Measurements from ENCODE around the gene ANKRD44.

The ANKRD44 gene

DNA sequence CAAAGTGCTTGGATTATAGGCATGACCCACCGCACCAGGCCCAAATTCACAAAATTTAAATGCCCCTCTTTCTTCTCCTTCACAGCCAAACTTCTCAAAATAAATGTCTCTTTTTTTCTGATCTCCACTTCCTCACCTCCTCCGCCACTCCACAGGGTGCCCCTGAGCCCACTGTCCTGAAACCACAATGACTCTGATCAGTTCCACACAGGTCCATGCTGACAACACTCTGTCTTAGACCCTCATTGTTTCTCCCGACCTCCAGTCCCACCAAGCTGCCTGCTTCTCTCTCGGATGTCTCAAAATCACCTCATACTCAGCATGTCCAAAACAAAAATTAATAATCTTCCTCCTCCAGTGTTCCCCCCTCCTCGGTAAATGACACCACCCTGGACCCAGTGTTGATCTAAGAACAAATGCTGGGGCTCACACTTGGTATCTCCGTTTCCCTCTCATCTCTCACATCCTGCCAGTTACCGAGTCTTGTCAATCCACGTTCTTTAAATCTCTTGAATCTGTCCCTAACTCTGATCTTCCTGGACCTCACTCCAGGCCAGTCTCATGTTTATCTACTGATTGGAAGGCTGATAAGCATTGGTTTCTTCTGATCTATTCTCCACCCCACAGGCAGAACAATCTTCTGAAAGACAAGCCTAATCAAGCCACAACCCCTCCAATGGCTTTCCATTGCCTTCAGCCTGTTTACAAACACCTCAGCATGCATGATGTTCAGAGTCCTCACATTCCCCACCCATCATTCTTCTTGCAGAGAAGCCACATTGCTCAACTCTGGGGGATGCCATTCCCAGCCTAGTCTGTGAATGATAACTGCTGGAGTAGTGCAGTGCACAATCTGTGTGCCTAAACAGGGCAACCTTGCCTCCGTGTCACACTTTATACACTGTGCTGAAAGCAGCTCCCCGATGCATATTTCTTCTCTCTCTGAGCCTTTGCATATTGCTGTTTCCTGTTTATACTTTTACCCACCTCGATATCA lies 12.4 kb upstream of the ANKRD44 start:
- DNase-seq (ENCODE audit: extremely low read depth in 1 of 2, low read depth in 1 of 2): no peak

DNA sequence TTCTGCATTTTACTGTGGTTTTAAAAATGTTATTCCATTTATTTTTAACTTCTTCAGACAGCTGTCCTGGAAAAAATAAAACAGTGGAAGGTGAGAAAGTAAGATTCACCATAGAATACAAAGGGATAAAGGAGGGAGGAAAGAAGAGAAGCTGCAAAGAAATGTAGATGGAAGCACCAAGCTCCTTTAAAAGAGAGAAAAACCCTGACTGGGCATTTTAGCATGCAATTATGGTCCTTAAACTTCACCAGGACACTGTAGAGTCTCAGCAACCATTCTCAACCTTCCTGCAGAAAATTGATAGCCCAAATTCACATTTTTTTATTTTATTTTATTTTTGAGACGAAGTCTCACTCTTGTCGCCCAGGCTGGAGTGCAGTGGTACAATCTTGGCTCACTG lies 11.6 kb upstream of the ANKRD44 start:
- DNase-seq (ENCODE audit: extremely low read depth in 1 of 2, low read depth in 1 of 2): no peak

DNA sequence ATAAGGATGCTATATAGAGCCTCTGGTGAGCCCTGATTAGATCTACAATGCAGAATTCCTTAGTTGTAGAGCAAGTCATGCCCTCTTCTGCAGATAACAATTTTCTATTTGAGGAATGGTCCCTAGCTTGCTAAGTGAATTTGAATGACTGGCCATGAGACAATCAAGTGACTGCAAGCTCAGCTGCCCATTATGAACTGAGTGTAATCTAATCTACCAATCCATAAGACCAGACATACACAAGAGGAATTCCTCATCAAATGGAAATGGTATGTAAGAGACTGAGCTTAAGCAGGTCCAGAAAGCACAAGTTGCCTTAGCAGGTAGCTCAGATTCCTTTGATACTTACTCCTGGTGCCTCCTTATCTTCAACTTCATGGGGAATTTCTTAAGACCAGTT lies 4.8 kb upstream of the ANKRD44 start:
- DNase-seq (ENCODE audit: extremely low read depth in 1 of 2, low read depth in 1 of 2): no peak

DNA sequence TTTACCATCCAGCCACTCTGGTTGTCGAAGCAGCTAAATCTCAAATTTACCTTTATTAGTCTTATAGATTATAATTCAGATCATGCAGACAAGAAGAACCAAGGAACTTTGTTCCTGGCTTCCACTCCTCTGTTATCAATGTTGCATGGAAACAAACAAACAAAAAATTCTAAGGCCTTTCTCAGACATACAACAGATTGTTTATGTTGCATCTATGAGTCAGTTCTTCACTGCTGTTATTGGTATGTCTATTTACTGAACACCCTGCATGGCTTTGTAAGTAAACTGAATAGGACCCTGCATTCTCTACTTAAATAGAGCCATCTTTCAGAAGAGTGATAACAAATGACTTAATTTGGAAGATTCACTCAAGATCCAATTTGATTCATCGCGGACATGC lies 1.6 kb upstream of the ANKRD44 start:
- DNase-seq (ENCODE audit: extremely low read depth in 1 of 2, low read depth in 1 of 2): no peak

DNA sequence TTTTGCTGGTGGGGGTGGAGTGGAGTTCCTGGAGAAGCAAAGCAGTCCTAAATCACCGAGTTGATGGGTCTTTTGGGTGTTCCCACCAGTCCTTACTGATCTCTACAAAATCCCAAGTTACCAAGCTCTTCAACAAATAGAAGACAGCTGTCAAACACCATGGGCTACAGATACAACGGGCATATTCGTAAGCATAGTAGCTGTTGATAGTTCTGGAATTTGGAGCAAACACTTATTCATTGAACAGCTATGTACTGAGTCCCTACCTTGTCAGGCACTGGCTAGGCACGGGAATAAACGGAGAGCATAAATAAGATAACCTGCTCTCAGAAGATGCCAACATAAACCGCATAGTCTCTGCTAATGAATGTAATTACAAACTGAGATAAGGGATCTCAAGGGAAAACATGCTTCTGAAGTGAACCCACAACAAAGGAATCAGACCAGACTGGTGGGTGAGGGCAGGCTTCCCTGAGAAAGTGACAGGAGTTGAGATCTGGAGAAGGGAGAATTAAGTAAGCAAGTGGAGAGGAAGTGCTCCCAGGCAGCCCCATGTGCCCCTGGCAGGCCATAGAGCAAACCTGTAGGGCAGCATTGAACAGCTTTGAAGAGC lies 947 bp upstream of the ANKRD44 start:
- DNase-seq (ENCODE audit: extremely low read depth in 1 of 2, low read depth in 1 of 2): no peak

- DNase-seq (ENCODE audit: extremely low read depth in 1 of 2, low read depth in 1 of 2): no peak
Measured at GRCh38 chr2:197310987-197311420, 424 bp upstream of the ANKRD44 start.

GRCh38 chr2:197309691-197310231 lies 819 bp downstream of the ANKRD44 start:
- DNase-seq (ENCODE audit: extremely low read depth in 1 of 2, low read depth in 1 of 2): peak in 1 of 2 donors; percentile 23

- no peak for DNase-seq (ENCODE audit: extremely low read depth in 1 of 2, low read depth in 1 of 2)
Measured at GRCh38 chr2:197308996-197309690, 1.4 kb downstream of the ANKRD44 start.

- DNase-seq (ENCODE audit: extremely low read depth in 1 of 2, low read depth in 1 of 2): no peak
Measured at GRCh38 chr2:197308585-197308984, 2.0 kb downstream of the ANKRD44 start.

GRCh38 chr2:197307933-197308521 lies 2.6 kb downstream of the ANKRD44 start:
- no peak for DNase-seq (ENCODE audit: extremely low read depth in 1 of 2, low read depth in 1 of 2)

DNA sequence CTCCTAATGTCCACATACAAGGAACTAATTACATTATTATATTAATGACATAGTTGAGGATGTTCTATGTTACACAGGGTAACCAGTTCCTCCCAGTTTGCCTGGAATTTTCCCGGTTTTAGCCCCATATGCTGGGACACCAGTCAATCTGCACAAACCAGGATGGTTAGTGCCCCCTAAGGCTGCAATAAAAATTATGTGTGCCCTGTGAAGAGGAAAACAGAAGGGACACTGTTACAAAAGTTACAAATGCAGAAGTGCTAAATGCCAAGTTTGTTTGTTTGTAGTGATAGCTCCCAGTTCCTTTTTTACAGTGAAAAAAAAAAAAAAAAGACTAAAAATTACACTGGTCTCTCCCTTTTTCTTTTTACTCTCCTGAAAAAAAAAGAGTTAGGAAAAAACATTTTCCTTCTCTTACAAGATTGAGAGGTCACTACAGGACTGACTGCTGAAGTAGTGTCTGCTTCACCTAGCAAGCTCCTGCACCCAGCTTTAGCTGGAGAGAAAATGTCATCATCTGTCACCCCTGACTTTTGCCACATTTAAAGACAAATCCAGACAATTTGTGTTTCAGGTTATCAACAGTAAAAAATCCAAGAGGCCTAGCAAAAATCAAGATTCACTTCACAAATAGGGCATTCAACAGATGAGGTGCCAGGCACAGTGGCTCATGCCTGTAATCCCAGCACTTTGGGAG lies 3.2 kb downstream of the ANKRD44 start:
- DNase-seq (ENCODE audit: extremely low read depth in 1 of 2, low read depth in 1 of 2): no peak

DNA sequence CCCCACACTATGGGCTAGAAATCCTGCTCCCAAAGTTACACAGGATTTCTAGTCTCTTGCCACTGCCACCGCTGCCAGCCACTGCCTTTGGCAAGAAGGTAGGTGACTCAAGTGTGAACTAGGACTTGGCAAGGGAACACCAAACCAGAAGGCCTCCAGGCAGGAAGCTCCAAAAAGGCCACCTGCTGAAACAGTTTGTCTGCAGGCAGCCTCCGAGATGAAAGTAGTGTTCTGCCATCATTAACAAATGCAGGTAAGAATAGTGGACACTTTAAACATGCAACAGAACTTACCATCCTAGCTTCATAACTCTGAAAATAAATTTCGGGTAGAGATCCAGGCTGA lies 3.9 kb downstream of the ANKRD44 start:
- no peak for DNase-seq (ENCODE audit: extremely low read depth in 1 of 2, low read depth in 1 of 2)

DNA sequence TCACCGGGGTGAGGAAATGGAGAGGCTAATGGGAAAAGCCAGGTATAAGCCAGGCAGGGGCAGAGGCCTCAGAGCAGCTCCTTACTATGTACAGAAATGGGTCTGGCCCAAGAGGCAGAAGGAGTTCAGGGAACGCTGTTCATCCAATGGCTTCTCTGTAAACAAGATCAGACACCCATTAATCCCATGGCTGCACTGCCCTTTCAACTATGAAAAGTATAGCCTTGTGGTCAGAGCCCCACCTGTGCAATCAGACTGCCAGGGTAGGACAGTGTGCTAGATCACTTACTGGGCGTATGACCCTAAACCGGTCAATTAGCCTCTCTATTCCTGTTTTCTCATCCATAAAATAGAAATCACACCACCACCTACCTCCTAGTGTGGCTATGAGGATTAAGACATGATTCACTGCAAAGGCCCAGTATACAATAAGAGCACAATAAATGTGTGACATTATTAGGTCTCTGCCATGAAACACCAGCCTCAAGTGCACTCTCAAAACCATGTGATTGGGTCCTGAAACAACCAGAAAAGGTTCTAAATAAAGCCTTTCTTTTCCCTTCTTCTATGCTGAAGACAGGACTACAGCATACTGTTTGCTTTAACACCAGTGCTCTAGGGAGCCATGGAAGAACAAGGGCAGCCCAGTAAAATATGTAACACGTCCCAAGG lies 4.4 kb downstream of the ANKRD44 start:
- no peak for DNase-seq (ENCODE audit: extremely low read depth in 1 of 2, low read depth in 1 of 2)

GRCh38 chr2:197304556-197305011 lies 6.0 kb downstream of the ANKRD44 start:
- DNase-seq (ENCODE audit: extremely low read depth in 1 of 2, low read depth in 1 of 2): no peak

GRCh38 chr2:197300139-197300538 lies 10.4 kb downstream of the ANKRD44 start:
- no peak for DNase-seq (ENCODE audit: extremely low read depth in 1 of 2, low read depth in 1 of 2)

GRCh38 chr2:197298609-197299008 lies 12.0 kb downstream of the ANKRD44 start:
- no peak for DNase-seq (ENCODE audit: extremely low read depth in 1 of 2, low read depth in 1 of 2)

DNA sequence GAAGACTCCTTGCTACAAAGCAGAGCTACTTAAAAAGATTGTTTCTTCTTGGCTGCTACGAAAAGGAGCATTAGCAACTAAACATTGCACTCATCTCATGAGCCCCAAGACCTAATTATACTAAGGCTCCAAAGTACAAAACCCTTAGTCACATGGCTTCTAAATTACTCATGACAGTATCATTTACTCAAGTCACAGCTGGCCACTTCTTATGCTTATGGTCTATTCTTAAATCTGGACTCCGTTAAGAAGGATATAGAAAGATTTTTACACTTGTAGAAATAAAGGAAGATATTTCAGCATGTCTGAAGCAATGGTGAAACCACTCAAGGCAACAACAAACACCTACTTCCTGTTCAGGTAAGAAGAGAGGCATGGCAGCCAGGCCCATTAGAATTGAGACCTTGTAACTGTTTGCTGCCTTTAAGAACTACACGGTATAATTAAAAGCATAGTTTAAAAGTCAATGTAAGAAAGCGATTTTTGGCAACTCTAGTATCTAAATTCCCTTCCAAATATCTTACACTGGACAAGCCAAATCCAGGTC lies 12.7 kb downstream of the ANKRD44 start:
- no peak for DNase-seq (ENCODE audit: extremely low read depth in 1 of 2, low read depth in 1 of 2)

DNA sequence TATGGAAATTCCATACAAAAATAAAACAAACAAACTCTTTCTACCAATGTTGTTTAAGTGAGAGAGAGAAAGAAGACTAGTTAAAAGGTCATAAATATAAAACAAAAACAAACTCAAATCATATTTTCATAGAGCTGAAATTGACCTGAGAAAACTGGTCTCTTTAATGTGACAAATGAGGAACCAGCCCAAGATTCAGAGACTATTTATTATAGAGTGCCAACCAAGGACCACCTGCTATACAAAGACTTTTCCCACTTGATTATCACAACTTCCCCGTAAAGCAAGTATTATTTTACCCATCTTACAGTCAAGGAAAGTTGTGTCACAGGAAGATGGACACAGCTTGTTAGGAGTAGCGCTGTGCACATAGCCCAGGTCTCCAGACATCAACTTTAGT lies 13.3 kb downstream of the ANKRD44 start:
- no peak for DNase-seq (ENCODE audit: extremely low read depth in 1 of 2, low read depth in 1 of 2)

- DNase-seq (ENCODE audit: extremely low read depth in 1 of 2, low read depth in 1 of 2): no peak
Measured at GRCh38 chr2:197296835-197297234, 13.7 kb downstream of the ANKRD44 start.
